ENCODE data around the gene PI4KA.
"Not testable (repeated sequence)": the region's sequence is repeated elsewhere in the genome, so short reads cannot be mapped to it uniquely, and the experiment has no call there.

PI4KA gene

DNA sequence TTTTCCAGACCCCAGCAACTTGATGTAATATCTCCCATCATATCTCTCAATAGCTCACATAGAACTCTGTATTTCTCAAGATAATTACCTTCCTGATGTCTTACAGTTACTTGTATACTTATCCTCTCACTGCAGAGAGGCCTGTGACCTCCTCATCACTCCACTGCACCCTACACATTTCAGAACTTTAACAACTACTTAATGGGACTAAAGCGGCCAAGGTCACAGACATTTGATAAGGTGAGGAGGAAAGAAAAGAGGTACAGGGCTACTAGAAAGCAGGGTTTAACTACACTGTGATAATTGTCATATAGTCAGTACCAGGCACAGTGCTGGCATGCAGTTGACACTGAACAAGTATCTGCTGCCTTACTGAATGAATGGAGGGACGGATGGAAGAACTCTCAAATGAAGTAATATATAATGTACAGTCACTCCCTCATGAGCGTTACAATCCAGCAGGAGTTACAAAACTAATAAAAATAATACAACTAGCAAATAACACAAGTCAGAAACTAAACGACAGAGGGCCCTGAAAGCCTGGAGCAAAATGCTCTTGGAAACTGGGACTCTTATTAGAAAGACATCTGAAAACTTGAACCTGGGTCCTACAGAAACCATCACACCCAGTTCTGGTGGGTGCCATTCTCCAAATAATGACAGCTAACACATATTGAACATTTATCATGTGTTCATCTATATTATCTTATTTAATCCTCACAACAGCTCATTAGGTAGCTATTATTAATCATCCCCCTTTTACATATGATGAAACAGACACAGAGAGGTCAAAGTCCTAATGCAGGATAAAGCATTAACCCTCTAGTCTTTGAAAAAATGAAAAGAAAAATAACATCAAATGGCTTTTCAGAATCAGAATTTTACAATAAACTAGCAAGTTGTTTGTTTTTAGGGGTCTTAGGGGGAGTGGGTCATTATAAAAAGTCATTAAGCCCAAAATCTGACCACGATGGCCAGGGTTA lies 14.3 kb downstream of the PI4KA start:
- DNase-seq, result no peak

DNA sequence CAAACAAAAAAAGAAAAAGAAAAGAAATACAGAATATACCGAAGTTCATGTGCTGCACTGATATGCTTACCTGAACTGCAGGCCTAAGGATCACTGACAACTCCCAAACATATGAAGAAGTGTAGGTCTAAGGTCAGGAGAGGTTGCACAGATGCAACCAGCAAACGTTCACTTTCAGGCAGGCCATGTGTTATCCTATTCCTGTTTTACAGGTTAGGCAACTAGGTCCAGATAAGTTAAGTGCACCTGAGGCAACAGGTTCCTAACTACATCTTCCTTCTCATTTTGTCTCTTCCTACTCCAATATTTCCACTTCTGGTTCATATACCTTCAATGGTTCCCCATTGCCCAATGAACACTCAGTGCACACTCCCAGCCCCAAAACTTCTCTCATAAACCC lies 15.1 kb downstream of the PI4KA start:
- DNase-seq, result no peak

DNA sequence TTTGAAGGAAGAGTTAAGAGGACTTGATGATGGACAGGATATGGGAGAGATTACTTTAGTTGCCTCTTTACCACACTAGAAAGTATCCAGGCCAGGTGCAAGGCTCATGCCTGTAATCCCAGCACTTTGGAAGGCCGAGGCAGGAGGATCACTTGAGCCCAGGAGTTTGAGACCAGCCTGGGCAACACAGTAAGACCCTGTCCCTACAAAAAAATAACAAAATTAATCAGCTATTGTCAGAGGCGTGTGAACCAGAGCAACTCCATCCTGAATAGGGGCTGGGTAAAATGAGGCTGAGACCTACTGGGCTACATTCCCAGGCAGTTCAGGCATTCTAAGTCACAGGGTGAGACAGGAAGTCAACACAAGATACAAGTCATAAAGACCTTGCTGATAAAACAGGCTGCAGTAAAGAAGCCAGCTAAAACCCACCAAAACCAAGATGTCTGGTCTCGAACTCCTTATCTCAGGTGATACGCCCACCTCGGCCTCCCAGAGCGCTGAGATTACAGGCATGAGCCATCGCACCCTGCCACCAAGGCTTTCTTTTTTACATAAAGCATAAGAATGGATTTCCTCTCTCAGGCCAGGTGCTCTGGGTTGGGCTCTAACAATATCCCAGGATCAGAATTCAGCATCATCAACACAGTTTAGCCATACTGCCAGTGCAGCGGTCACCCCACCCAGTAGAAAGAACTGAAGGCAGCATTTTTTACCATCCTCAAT lies 17.8 kb downstream of the PI4KA start:
- no peak for DNase-seq

DNA sequence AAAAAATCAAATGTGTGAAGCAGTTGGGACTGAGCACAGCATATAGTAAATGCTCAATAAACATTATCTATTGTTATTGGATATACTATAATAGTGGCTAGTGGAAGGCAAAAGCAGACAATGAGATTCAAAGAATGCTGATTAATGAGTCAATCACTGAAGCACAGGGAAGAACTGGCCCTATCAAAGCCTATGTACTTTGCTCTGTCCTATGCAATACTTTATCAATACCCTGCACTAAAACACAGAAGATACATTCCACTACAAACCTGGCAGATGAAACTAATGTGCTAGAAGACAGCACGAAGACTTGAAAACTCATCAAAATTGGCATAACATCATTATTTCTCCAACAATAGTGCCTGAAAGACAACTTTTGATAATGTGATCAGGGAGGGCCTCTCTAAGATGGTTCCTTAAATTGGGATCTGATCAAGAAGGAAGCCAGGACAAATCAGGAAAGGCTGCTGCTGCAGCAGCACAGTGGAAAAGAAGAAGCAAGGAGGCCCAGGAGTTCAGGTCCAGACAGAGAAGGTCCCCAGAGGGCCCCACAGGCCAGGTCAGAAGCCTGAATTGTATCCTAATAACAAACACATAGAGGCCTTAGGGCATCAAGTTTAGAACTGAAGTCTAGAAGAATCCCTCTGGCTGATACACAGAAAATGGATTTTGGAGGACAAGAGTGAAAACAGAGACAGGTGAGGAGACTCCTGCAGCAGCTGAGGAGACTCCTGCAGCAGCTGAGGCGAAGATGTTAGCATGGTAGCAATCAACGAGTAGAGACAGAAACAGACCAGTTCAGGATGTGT lies 18.6 kb downstream of the PI4KA start:
- no peak for DNase-seq

DNA sequence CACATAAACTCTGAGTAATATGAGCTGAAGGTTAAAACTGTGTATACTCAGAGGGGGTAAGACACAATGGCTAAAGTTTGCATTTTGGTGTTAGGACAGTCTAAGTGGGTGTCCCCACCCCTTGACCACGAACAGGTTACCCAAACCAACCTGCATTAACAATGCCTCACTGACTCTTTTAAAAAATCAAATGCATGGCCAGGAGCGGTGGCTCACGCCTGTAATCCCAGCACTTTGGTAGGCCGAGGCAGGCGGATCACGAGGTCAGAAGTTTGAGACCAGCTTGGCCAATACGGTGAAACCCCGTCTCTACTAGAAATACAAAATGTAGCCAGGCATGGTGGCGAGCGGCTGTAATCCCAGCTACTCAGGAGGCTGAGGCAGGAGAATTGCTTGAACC lies 19.3 kb downstream of the PI4KA start:
- not testable (repeated sequence) for DNase-seq

DNA sequence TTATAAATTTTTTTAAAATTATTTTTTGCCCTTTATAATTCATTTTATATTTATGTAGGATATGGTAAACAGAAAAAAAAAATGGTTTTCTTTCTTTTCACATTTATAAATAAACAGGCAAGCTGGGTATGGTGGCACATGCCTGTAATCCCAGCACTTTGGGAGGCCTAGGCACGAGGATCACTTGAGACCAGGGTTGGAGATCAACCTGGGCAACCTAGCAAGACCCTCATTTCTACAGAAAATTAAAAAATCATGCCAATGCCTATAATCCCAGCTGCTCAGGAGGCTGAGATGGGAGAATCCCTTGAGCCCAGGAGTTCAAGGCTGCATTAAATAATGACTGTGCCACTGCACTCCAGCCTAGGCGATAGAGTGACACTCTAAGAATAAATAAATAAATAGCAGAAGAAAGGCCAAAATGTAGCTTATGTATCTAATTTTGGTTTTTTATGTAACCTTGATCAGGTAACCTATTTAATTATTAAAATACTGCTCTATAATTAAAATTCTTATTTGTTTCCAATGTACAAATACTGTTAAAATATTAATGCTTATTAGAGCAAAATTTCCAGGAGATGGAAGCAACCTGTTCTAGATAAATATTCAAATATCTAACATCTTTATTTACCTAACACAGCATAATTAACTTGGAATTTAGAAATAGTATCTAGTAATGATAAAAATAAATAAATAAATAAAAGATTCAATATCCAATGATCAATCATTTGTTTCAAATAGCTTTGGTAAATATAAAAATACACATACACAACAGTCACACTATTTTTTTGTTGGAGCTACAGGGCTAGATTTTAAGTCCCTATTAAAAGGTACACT lies 21.4 kb downstream of the PI4KA start:
- DNase-seq, result no peak

DNA sequence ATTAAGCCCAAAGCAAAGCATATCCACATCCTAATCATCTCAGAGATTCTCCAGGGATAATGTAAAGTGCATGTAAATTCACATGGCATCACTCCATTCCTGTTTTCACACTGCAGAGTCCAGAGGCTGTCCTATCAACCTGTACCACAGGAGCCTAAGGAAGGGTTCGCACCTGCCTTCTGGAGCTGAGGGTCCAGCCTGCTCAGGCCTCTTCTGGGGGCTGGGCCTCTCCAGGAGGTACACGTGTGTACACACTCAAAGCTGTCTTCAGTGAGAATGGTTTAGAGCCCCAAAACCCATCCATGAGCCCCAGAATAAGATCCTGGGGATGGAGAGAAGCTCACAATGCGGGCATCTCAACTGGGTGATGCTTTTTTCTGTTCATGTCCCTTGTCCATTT lies 23.9 kb downstream of the PI4KA start:
- no peak for DNase-seq

DNA sequence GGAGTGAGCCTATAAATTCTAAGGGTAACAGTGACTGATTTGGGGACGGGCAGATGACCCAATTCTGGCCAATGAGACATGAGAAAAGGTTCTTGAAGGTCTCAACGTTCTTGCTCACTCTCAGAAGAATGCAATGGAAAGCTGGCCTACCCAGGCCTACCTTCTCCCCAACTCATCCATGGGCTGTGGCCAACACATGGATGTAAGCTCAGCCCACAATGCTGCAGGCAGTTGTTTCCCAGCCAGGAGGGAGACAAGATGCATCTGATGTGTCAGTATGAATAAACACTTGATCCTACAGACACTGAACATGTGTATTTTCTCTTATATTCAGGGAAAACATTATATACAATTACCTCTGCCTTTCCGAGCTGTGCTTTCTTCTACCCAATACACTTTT lies 24.4 kb downstream of the PI4KA start:
- DNase-seq, result no peak

DNA sequence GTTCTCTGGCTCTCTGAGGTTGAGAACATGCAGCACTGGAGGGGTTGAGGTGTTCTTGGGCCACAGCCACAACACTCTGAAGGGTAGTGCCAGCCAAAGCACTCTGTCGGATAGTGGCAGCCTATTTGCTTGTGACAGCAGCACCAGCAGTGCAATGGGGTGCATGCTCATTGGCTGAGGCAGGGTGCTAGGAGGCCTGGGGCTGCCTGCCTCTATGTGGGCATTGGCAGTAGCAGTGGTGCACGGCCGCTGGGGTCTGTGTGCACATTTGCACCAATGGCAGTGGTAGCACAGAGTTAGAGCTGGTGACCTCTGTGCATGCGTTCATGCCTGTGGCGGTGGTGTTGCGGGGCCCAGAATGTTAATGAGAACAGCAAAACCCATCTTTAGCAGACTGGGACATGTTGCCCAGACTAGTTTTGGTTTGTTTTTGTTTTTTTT lies 25.4 kb downstream of the PI4KA start:
- no peak for DNase-seq

DNA sequence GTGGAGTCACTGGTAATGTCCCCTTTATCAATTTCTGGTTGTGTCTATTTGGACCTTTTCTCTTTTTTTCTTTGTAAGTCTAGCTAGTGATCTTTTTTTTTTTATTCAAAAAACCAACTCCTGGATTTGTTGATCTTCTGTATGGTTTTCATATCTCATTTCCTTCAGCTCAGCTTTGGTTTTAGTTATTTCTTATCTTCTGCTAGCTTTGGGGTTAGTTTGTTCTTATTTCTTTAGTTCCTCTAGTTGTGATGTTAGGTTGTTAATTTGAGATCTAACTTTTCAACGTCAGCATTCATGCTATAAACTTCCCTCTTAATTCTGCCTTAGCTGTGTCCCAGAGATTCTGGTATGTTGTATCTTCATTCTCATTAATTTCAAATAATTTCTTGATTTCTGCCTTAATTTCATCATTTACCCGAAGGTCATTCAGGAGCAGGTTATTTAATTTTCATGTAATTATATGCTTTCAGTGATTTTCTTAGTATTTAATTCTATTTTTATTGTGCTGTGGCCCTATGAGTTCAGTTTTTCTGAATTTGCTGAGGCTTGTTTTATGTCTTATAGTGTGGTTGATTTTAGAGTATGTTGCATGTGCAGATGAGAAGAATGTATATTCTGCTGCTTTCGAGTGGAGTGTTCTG lies 29.0 kb downstream of the PI4KA start:
- no peak for DNase-seq

DNA sequence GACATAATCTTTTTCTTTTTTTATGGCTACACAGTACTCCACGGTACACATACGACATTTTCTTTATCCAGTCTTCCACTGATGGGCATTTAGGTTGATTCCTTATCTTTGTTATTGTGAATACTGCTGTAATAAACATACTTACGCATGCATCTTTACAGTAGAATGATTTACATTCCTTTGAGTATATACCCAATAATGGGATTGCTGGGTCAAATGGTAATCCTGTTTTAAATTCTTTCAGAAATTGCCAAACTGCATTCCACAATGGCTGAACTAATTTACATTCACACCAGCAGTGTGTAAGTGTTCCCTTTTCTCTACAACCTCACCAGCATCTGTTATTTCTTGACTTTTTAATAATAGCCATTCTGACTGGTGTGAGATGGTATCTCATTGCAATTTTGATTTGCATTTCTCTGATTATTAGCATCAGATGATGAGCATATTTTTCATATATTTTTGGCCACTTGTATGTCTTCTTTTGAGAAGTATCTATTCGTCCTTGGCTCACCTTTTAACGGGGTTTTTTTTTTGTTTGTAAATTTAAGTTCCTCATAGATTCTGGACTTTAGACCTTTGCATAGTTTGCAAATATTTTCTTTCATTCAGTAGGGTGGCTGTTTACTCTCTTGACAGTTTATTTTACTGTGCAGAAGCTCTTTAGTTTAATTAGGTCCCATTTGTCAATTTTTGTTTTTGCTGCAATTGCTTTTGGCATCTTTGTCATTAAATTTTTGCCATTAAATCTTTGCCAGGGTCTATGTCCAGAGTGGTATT lies 32.0 kb downstream of the PI4KA start:
- not testable (repeated sequence) for DNase-seq

DNA sequence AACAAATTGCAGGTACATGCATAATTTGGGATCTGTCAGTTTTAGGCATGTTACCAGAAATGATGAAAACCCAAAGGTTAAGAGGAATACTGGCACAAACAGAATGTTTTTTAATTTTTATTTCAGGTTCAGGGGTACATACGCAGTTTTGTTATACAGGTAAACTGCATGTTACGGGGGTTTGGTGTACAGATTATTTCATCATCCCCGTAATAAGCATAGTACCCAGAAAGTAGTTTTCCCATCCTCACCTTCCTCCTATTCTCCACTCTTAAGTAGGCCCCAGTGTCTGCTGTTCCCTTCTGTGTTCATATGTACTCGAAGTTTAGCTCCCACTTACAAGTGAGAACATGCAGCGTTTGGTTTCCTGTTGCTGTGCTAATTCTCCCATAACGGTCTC lies 33.0 kb downstream of the PI4KA start:
- DNase-seq, result no peak

DNA sequence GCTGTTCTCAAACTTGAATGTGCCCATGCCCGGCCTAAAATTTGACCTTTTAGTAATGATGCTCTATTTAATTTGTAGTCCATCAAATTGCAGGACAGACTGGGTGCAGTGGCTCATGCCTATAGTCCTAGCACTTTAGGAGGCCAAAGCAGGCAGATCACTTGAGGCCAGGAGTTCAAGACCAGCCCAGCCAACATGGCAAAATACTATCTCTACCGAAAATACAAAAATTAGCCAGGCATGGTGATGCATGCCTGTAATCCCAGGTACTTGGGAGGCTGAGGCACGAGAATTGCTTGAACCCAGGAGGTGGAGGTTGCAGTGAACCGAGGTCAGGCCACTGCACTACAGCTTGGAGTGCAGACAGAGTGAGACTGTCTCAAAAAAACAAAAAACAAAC lies 33.4 kb downstream of the PI4KA start:
- DNase-seq, result not testable (repeated sequence)

DNA sequence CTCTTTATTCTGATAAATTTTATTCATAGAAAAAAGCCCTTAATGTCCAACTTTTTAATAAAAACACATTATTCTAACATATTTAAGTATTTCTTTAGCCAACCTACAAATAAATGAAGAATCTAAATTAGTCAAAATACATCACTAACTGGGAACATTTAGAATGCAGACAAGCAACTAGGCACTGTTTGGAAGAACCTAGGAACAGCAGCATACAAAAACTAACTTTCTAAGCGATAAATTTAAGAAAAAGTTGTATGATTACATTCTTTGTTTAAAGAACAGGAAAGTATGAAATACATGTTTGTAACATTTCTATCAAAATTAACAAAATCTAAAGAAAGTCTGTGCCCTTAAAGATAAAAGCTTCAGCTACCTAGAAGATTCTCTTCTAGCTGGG lies 35.3 kb downstream of the PI4KA start:
- DNase-seq, result no peak

DNA sequence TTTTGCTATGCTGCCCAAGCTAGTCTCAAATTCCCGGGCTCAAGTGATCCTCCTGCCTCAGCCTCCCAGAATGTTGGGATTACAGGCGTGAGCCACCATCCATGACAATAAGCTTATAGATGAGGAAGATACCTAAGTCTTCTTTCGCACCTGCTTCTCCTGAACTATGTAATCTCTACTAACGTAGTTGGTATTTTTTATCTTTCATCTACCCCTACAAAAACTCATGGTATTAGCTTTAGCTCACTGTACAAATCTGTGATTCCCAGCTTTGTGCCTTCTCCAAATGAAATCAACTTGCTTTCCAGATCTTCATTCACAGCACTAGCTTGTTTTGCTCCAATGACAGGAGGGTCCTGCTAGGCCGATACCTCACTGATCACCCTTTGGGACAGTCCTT lies 36.4 kb downstream of the PI4KA start:
- no peak for DNase-seq

DNA sequence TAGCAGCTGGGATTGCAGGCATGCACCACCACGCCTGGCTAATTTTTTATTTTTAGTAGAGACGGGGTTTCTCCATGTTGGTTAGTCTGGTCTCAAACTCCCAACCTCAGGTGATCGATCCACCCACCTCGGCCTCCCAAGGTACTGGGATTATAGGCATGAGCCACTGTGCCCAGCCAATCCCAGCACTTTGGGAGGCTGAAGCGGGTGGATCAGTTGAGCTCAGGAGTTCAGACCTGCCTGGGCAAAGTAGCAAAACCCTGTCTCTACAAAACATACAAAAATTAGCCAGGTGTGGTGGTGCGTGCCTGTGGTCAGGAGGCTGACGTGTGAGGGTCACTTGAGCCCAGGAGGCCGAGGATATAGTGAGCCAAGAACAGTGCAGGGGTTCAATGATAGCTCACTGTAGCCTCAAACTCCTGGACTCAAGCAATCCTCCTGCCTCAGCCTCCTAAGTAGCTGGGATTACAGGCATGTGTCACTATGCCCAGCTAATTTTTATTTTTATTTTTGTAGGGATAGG lies 36.8 kb downstream of the PI4KA start:
- not testable (repeated sequence) for DNase-seq

DNA sequence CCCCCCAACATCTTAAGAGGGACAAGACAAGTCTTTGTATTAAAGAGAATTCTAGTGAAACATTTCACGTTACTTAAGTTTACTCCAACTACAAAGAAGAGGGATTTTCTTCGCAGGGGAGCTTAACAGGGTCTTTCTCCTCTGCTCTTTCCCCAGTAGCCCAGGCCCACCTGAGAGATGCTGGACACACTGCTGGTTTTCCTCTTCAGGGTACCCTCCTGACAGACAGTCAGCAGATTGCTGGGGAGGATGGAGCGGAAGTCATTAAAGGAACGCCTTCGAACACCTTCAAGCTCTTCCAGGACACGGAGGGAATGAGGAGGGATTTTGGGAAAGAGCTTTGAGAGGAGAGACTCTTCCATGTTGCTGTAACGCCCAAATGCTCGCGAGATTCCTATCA lies 39.1 kb downstream of the PI4KA start:
- DNase-seq, result no peak

DNA sequence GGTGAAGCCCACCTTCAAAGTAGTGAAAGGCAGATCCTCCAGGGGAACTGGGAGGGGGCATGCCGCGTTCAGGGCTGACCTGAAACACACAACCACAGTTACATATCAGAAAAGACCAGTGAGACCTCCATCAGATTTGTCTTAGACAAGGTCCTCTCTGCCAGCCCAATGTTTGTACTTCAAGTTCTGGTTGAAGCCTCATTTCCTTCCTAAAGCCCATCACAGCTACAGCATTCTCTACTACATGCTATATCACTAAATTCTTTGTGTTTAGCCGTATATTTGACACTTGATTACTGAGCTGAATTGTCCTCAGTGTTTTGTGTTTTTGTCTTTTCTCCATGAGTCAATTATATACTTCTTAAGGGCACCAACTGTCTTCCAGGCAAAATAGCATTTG lies 40.1 kb downstream of the PI4KA start:
- DNase-seq, result no peak

DNA sequence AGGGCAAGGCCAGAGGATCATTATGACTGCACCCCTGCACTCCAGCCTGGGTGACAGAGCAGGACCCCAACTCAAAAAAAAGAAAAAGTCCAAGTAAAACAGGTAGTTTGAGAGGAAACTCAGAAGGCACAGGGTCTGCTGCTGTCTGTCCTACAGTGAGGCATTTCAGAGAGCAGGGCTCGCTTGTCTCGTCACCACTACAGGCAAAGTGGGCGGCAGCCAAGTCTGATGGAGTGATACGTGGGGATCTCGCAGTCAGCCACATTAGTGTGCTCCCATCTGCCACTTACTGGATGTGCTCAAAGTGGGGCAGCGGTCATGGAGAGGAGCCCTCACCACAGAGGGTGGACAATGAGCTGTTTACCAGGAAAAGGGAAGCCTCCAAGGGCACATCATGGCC lies 42.1 kb downstream of the PI4KA start:
- DNase-seq, result no peak

DNA sequence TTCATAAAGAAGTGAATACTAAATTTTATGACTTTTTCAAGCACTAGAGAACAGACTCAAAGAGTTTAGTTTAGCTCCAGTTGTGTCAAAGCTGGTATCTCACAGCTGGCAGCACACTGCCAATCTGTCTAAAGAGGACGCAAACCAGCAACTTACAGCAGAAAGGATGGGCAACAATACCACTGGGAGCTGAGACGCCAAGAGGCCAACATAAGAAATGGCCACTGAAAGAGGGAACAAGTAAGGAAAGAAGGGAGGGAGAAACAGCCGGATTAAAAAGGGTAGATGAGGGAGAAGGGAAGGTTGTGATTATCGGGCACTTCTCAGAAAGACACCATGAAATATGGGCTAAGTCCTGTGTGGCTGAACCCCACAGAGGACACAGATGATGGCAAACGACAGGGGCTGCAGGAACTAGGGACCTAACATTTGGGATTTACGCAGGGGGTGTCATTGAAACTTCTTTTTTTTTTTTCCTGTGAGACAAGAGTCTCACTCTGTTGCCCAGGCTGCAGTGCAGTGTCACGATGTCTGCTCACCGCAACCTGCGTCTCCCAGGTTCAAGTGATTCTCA lies 43.0 kb downstream of the PI4KA start:
- DNase-seq, result no peak
